Measurements from ENCODE around the gene GATD1.

DNA sequence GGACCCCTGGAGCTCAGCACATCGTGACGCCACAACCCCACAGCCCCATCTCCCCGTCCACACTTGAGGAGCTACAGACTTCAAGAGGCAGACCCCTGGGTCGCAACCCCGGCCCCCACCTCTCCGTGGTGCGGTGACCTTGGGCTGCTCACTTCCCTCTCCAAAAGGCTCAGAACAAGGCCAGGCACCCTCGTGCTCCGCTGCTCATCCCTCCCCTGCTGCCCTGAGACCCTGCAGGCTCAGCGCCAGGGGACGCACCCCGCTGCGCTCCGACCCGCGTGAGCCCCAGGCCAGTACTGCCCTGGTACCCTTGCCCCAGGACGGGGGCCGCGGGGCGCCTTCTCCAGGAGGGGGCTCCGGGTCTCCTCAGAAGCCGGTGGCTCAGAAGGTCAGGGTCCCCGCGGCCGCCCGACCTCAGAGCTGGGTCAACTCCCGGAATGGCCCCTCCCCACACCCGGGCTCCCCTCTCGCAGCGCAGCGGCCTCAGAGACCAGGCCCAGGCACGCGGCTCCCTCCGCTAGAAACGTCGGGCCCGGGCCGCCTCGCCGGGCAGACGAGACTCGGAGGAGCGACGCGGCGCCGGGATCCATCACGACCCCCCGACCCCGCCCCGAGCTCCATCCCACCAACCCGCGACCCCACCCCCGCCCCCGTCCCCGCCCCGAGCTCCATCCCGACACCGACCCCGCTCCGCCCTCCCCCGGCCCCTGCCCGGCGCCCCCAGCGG lies 563 bp downstream of the GATD1 start:
- TF ChIP-seq TAF1 (IDR thresholded peaks at IDR 0.05; ENCODE audit: low read depth) (no peak), SMC3 (conservative IDR thresholded peaks at IDR 0.05; ENCODE audit: poor library complexity) (no peak), POLR2AphosphoS5 (IDR thresholded peaks at IDR 0.05) (no peak), RAD21 (conservative IDR thresholded peaks at IDR 0.05) (no peak)
- TF ChIP-seq, protein P1, sequence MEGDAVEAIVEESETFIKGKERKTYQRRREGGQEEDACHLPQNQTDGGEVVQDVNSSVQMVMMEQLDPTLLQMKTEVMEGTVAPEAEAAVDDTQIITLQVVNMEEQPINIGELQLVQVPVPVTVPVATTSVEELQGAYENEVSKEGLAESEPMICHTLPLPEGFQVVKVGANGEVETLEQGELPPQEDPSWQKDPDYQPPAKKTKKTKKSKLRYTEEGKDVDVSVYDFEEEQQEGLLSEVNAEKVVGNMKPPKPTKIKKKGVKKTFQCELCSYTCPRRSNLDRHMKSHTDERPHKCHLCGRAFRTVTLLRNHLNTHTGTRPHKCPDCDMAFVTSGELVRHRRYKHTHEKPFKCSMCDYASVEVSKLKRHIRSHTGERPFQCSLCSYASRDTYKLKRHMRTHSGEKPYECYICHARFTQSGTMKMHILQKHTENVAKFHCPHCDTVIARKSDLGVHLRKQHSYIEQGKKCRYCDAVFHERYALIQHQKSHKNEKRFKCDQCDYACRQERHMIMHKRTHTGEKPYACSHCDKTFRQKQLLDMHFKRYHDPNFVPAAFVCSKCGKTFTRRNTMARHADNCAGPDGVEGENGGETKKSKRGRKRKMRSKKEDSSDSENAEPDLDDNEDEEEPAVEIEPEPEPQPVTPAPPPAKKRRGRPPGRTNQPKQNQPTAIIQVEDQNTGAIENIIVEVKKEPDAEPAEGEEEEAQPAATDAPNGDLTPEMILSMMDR (IDR thresholded peaks at IDR 0.05; ENCODE audit: poor library complexity, severe bottlenecking), result no peak
- TF ChIP-seq, protein P2, sequence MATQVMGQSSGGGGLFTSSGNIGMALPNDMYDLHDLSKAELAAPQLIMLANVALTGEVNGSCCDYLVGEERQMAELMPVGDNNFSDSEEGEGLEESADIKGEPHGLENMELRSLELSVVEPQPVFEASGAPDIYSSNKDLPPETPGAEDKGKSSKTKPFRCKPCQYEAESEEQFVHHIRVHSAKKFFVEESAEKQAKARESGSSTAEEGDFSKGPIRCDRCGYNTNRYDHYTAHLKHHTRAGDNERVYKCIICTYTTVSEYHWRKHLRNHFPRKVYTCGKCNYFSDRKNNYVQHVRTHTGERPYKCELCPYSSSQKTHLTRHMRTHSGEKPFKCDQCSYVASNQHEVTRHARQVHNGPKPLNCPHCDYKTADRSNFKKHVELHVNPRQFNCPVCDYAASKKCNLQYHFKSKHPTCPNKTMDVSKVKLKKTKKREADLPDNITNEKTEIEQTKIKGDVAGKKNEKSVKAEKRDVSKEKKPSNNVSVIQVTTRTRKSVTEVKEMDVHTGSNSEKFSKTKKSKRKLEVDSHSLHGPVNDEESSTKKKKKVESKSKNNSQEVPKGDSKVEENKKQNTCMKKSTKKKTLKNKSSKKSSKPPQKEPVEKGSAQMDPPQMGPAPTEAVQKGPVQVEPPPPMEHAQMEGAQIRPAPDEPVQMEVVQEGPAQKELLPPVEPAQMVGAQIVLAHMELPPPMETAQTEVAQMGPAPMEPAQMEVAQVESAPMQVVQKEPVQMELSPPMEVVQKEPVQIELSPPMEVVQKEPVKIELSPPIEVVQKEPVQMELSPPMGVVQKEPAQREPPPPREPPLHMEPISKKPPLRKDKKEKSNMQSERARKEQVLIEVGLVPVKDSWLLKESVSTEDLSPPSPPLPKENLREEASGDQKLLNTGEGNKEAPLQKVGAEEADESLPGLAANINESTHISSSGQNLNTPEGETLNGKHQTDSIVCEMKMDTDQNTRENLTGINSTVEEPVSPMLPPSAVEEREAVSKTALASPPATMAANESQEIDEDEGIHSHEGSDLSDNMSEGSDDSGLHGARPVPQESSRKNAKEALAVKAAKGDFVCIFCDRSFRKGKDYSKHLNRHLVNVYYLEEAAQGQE (IDR thresholded peaks at IDR 0.05; ENCODE audit: borderline replicate concordance), result no peak

Data from neural cell (in vitro differentiated cells).